AG09319 (cell line): ENCODE data around the gene AKAP13.

ENCODE experiments used
- DNase-seq: peaks from one replicate; pipeline ENCODE4 v3.0.0-alpha.2; 2010; ENCODE audit warnings: low read depth; ENCODE audit errors: extremely low read depth
- CTCF ChIP-seq: IDR thresholded peaks from 2 replicates; pipeline ENCODE4 v1.5.1; 2011; ENCODE audit warnings: low read depth, mild to moderate bottlenecking, inconsistent platforms, low read length, moderate library complexity

AKAP13 gene

GRCh38 chr15:85726454-85726853 lies 346.1 kb downstream of the AKAP13 start:
- no peak for DNase-seq
- TF ChIP-seq CTCF = no peak

GRCh38 chr15:85727068-85727467 lies 346.7 kb downstream of the AKAP13 start:
- TF ChIP-seq CTCF = no peak
- no peak for DNase-seq

- TF ChIP-seq CTCF = peak; percentile 58
- DNase-seq = no peak
Observed at GRCh38 chr15:85730001-85730820, 349.8 kb downstream of the AKAP13 start.

GRCh38 chr15:85733416-85733815 lies 353.0 kb downstream of the AKAP13 start:
- TF ChIP-seq CTCF = no peak
- no peak for DNase-seq

- DNase-seq = no peak
- TF ChIP-seq CTCF = no peak
Observed at GRCh38 chr15:85737061-85737460, 356.7 kb downstream of the AKAP13 start.

GRCh38 chr15:85741021-85741421 lies 360.6 kb downstream of the AKAP13 start:
- no peak for TF ChIP-seq CTCF
- no peak for DNase-seq

- no peak for TF ChIP-seq CTCF
- DNase-seq = no peak
Observed at GRCh38 chr15:85741662-85742061, 361.3 kb downstream of the AKAP13 start.
